HG03159 (cell line): ENCODE results near the gene MISP.

Source experiments
- ATAC-seq: cut with Tn5 transposase; IDR thresholded peaks from one replicate; pipeline ENCODE4 v1.9.1; 2021; ENCODE audit warnings: mild to moderate bottlenecking, moderate library complexity; ENCODE audit not compliant: unreplicated experiment

Gene MISP

GRCh38 chr19:795691-796581 lies 45.0 kb downstream of the MISP start:
- no peak for ATAC-seq

- ATAC-seq: peak; percentile 70
Measured at GRCh38 chr19:796692-797527, 46.0 kb downstream of the MISP start, which contains the start of gene PTBP1. Gene PTBP1 (plus strand): TSS chr19:797452. CDS start chr19:797498, 46 bp downstream.

- peak; percentile 28 for ATAC-seq
Measured at GRCh38 chr19:797528-798414, 46.9 kb downstream of the MISP start.

- no peak for ATAC-seq
Measured at GRCh38 chr19:798415-799075, 47.6 kb downstream of the MISP start.

GRCh38 chr19:799076-799881 lies 48.4 kb downstream of the MISP start:
- ATAC-seq: no peak

- ATAC-seq: no peak
Measured at GRCh38 chr19:800360-801029, 49.6 kb downstream of the MISP start.

GRCh38 chr19:801030-801860 lies 50.3 kb downstream of the MISP start:
- ATAC-seq: no peak

GRCh38 chr19:801861-802497 lies 51.1 kb downstream of the MISP start:
- no peak for ATAC-seq

GRCh38 chr19:802498-803098 lies 51.7 kb downstream of the MISP start:
- ATAC-seq: no peak

GRCh38 chr19:803099-803561 lies 52.2 kb downstream of the MISP start:
- no peak for ATAC-seq

- ATAC-seq: no peak
Measured at GRCh38 chr19:803686-804418, 52.9 kb downstream of the MISP start.

- ATAC-seq: no peak
Measured at GRCh38 chr19:804419-805165, 53.7 kb downstream of the MISP start.

- no peak for ATAC-seq
Measured at GRCh38 chr19:805166-805551, 54.2 kb downstream of the MISP start.

- no peak for ATAC-seq
Measured at GRCh38 chr19:805600-806550, 55.0 kb downstream of the MISP start.
